Fibroblast of lung (primary cell): ENCODE measurements around the gene TPST2. TPM values are rescaled to one million over a fixed set of nuclear protein-coding genes. Genes with fewer than 3 reads are reported as not detected.
A peak's percentile ranks its signal among the peaks of the same experiment; 100 is the strongest.
"Not testable (repeated sequence)": the region's sequence is repeated elsewhere in the genome, so short reads cannot be mapped to it uniquely, and the experiment has no call there.

ENCODE experiments used
- DNase-seq, 2 donors: peaks; one replicate each; pipeline versions ENCODE4 v3.0.0 to v3.0.0-alpha.2; 2010; ENCODE audit warnings: low read depth in 2 of 2
- H2AFZ ChIP-seq: 2 replicates; pipeline ENCODE4 v1.5.1; 2012; ENCODE audit warnings: low read length, control low read depth, inconsistent platforms
- H3K27ac ChIP-seq: 2 replicates; pipeline ENCODE4 v1.5.1; 2011; ENCODE audit warnings: low read length, control low read depth; ENCODE audit not compliant: insufficient read depth
- H3K27me3 ChIP-seq: 2 replicates; pipeline ENCODE4 v1.5.1; 2011; ENCODE audit warnings: mild to moderate bottlenecking, low read length; ENCODE audit not compliant: control insufficient read depth, insufficient read depth
- H3K36me3 ChIP-seq: 2 replicates; pipeline ENCODE4 v1.5.1; 2011; ENCODE audit warnings: low read length; ENCODE audit not compliant: control insufficient read depth, insufficient read depth
- H3K4me1 ChIP-seq: 2 replicates; pipeline ENCODE4 v1.5.1; 2011; ENCODE audit warnings: low read length; ENCODE audit not compliant: control insufficient read depth, insufficient read depth; ENCODE audit errors: extremely low read depth
- H3K4me2 ChIP-seq: 2 replicates; pipeline ENCODE4 v1.5.1; 2011; ENCODE audit warnings: low read length, control low read depth; ENCODE audit not compliant: insufficient read depth; ENCODE audit errors: extremely low read depth
- H3K4me3 ChIP-seq, 4 experiments: fragments of 200-600 bp in 1 of 4; sonication (generic) in 1 of 4; replicated peaks in 1 of 4; 2 replicates each; pipeline ENCODE4 v1.5.1; 2011 to 2016; ENCODE audit warnings: low read length in 4 of 4, low read depth in 3 of 4, mild to moderate bottlenecking in 3 of 4, control low read depth in 2 of 4, inconsistent platforms in 1 of 4, mixed read lengths in 1 of 4; ENCODE audit not compliant: insufficient read depth in 1 of 4; ENCODE audit errors: control extremely low read depth in 1 of 4
- H3K79me2 ChIP-seq: 2 replicates; pipeline ENCODE4 v1.5.1; 2012; ENCODE audit warnings: mild to moderate bottlenecking, low read length, inconsistent platforms; ENCODE audit not compliant: control insufficient read depth, insufficient read depth
- H3K9ac ChIP-seq: 2 replicates; pipeline ENCODE4 v1.5.1; 2011; ENCODE audit warnings: mild to moderate bottlenecking, low read length, control low read depth; ENCODE audit not compliant: insufficient read depth
- H3K9me3 ChIP-seq: 2 replicates; pipeline ENCODE4 v1.5.1; 2012; ENCODE audit warnings: low read depth, low read length; ENCODE audit not compliant: control insufficient read depth, insufficient read depth
- H4K20me1 ChIP-seq: 2 replicates; pipeline ENCODE4 v1.5.1; 2011; ENCODE audit warnings: low read length; ENCODE audit not compliant: control insufficient read depth, insufficient read depth; ENCODE audit errors: extremely low read depth
- CTCF ChIP-seq, 2 donors: IDR thresholded peaks in 1 of 2; conservative IDR thresholded peaks in 1 of 2; 1 replicate in 1 of 2; 2 replicates in 1 of 2; pipeline ENCODE4 v1.5.1; 2011 to 2012; ENCODE audit warnings: low read length in 2 of 2, control low read depth in 1 of 2, inconsistent platforms in 1 of 2, low read depth in 1 of 2, mild to moderate bottlenecking in 1 of 2
- EZH2 ChIP-seq: IDR thresholded peaks from 2 replicates; pipeline ENCODE4 v1.5.1; 2012; ENCODE audit warnings: low read length, control low read depth, mild to moderate bottlenecking; ENCODE audit errors: missing control alignments
- polyA plus RNA-seq, 2 donors: library from polyadenylated mRNA; depleted of rRNA in 1 of 2; stranded (reverse) in 1 of 2; unstranded in 1 of 2; fragments of >200 nt; gene quantifications; 2 replicates each; pipeline ENCODE4 v1.2.1, GENCODE V29; 2011 to 2012; ENCODE audit warnings: missing spikeins in 1 of 2
- total RNA-seq: library from RNA; depleted of rRNA; stranded (reverse); fragments of >200 nt; gene quantifications from 2 replicates; pipeline ENCODE4 v1.2.1, GENCODE V29; 2014

The TPST2 gene
- total and polyA plus RNA-seq, 2 donors (not counting 1 experiment from before 2014, with no cell fraction given), result 32.5 to 35.0 TPM

GRCh38 chr22:26534874-26535602, 54.9 kb downstream of the TPST2 start:
- no peaks in the 10 kb centered on the region for H4K20me1 ChIP-seq
- TF ChIP-seq CTCF (conservative IDR thresholded peaks at IDR 0.05 in 1 of 2, IDR thresholded peaks at IDR 0.05 in 1 of 2; ENCODE audit: low read depth in 1 of 2, low read length in 2 of 2) (no peak), EZH2 (no peak)
- peaks cover 4% of the 10 kb centered on the region for H3K36me3 ChIP-seq
- H3K9me3 ChIP-seq, result no peaks in the 10 kb centered on the region
- H3K79me2 ChIP-seq, result no peaks in the 10 kb centered on the region
- no peaks in the 10 kb centered on the region for H3K27me3 ChIP-seq
- no peak overlapping the region for H2AFZ ChIP-seq
- DNase-seq, result no peak
- H3K4me3 ChIP-seq, result no peak overlapping the region
- H3K27ac ChIP-seq, result no peak overlapping the region
- no peaks in the 10 kb centered on the region for H3K4me1 ChIP-seq
- no peak overlapping the region for H3K9ac ChIP-seq
- no peak overlapping the region for H3K4me2 ChIP-seq

GRCh38 chr22:26534171-26534855, 55.6 kb downstream of the TPST2 start:
- Histone ChIP-seq H3K27me3 (no peaks in the 10 kb centered on the region), H3K4me3 (no peak overlapping the region), H3K79me2 (no peaks in the 10 kb centered on the region), H3K9me3 (no peaks in the 10 kb centered on the region), H3K27ac (no peak overlapping the region), H3K36me3 (peaks cover 4% of the 10 kb centered on the region), H3K4me2 (no peak overlapping the region), H2AFZ (no peak overlapping the region), H3K9ac (no peak overlapping the region), H3K4me1 (peaks cover 3% of the 10 kb centered on the region), H4K20me1 (no peaks in the 10 kb centered on the region)
- DNase-seq, result no peak
- TF ChIP-seq CTCF (conservative IDR thresholded peaks at IDR 0.05 in 1 of 2, IDR thresholded peaks at IDR 0.05 in 1 of 2; ENCODE audit: low read depth in 1 of 2, low read length in 2 of 2) (no peak), EZH2 (no peak)

- Histone ChIP-seq H3K4me3 (no peak overlapping the region), H3K9ac (no peak overlapping the region), H3K27me3 (no peaks in the 10 kb centered on the region), H3K9me3 (no peaks in the 10 kb centered on the region), H3K4me2 (no peak overlapping the region), H3K4me1 (peaks cover 3% of the 10 kb centered on the region), H3K79me2 (no peaks in the 10 kb centered on the region), H3K27ac (no peak overlapping the region), H2AFZ (no peak overlapping the region), H3K36me3 (no peaks in the 10 kb centered on the region), H4K20me1 (no peaks in the 10 kb centered on the region)
- TF ChIP-seq CTCF (conservative IDR thresholded peaks at IDR 0.05 in 1 of 2, IDR thresholded peaks at IDR 0.05 in 1 of 2; ENCODE audit: low read depth in 1 of 2, low read length in 2 of 2) (no peak), EZH2 (no peak)
- DNase-seq, result peak in 1 of 2 donors; percentile 71
Observed at GRCh38 chr22:26529345-26529744, 60.6 kb downstream of the TPST2 start.

- H3K36me3 ChIP-seq, H3K9me3 ChIP-seq: not testable (repeated sequence)
Observed at GRCh38 chr22:26528518-26528917, 61.4 kb downstream of the TPST2 start.

More at GRCh38 chr22:26528518-26528917, 61.4 kb downstream of the TPST2 start:
- H3K79me2 ChIP-seq, H3K4me2 ChIP-seq, H4K20me1 ChIP-seq, H3K4me1 ChIP-seq, H3K27ac ChIP-seq, H3K4me3 ChIP-seq, DNase-seq, H2AFZ ChIP-seq, H3K9ac ChIP-seq, H3K27me3 ChIP-seq: not testable (repeated sequence)
